Activated CD4-positive, alpha-beta T cell treated with anti-CD3 and anti-CD28 coated beads, Interleukin-2, amount 50 U/mL, for 48 hours (primary cell): ENCODE data around the gene CLN5.
"Not testable (repeated sequence)": the region's sequence is repeated elsewhere in the genome, so short reads cannot be mapped to it uniquely, and the experiment has no call there.

Source experiments
- DNase-seq, 2 experiments: peaks; one replicate each; pipeline ENCODE4 v3.0.0-alpha.2; 2020

The CLN5 gene

GRCh38 chr13:76991796-76992547, at the start of gene CLN5:
CLN5 (plus strand) TSS chr13:76992081; CDS start chr13:76992099, 18 bp downstream.
- peak; percentile 91 to 93 for DNase-seq

GRCh38 chr13:76942363-76942762, 49.5 kb upstream of the CLN5 start:
- DNase-seq, result no peak

- DNase-seq, result no peak
Observed at GRCh38 chr13:76943646-76944045, 48.2 kb upstream of the CLN5 start.

GRCh38 chr13:76944456-76944855, 47.4 kb upstream of the CLN5 start:
- no peak for DNase-seq

- DNase-seq, result no peak
Observed at GRCh38 chr13:76948149-76948548, 43.7 kb upstream of the CLN5 start, which contains the start of gene ACOD1. ACOD1 (plus strand) TSS chr13:76948511; CDS start chr13:76948559, 48 bp downstream.

- DNase-seq, result no peak
Observed at GRCh38 chr13:76950101-76950500, 41.8 kb upstream of the CLN5 start.

- DNase-seq, result no peak
Observed at GRCh38 chr13:76953968-76954367, 37.9 kb upstream of the CLN5 start.

- no peak for DNase-seq
Observed at GRCh38 chr13:76954538-76954937, 37.3 kb upstream of the CLN5 start.

- DNase-seq, result no peak
Observed at GRCh38 chr13:76955193-76955592, 36.7 kb upstream of the CLN5 start.

GRCh38 chr13:76955661-76956060, 36.2 kb upstream of the CLN5 start:
- DNase-seq, result no peak

GRCh38 chr13:76958841-76959432, 32.9 kb upstream of the CLN5 start:
- no peak for DNase-seq

- not testable (repeated sequence) for DNase-seq
Observed at GRCh38 chr13:76959734-76960133, 32.1 kb upstream of the CLN5 start.

GRCh38 chr13:76965759-76966421, 26.0 kb upstream of the CLN5 start:
- DNase-seq, result no peak

GRCh38 chr13:76967031-76967430, 24.9 kb upstream of the CLN5 start:
- no peak for DNase-seq

- no peak for DNase-seq
Observed at GRCh38 chr13:76968041-76968440, 23.8 kb upstream of the CLN5 start.

- no peak for DNase-seq
Observed at GRCh38 chr13:76969488-76970365, 22.2 kb upstream of the CLN5 start.

- no peak for DNase-seq
Observed at GRCh38 chr13:76971215-76971614, 20.7 kb upstream of the CLN5 start.

- no peak for DNase-seq
Observed at GRCh38 chr13:76971851-76972829, 19.7 kb upstream of the CLN5 start.

GRCh38 chr13:76973920-76974617, 17.8 kb upstream of the CLN5 start:
- no peak for DNase-seq

- DNase-seq, result no peak
Observed at GRCh38 chr13:76974618-76974975, 17.3 kb upstream of the CLN5 start.

- DNase-seq, result no peak
Observed at GRCh38 chr13:76975863-76976262, 16.0 kb upstream of the CLN5 start.
